DOHH2 (cell line): Measurements from ENCODE around the gene SAMD15.

Experiments used
- EZH2phosphoT487 ChIP-seq: fragments of 200-600 bp; sonication (generic); IDR thresholded peaks from 2 replicates; pipeline ENCODE4 v1.6.1; 2017; ENCODE audit warnings: borderline replicate concordance, mild to moderate bottlenecking, antibody characterized with exemption, low read length, moderate library complexity, mixed read lengths
- TF ChIP-seq, protein P1 (sequence below): fragments of 200-600 bp; sonication (generic); IDR thresholded peaks from one replicate; pipeline ENCODE4 v1.5.1; 2014; ENCODE audit warnings: antibody characterized with exemption, mild to moderate bottlenecking, low read depth, low read length; ENCODE audit not compliant: poor library complexity, severe bottlenecking

- TF ChIP-seq, protein P1, sequence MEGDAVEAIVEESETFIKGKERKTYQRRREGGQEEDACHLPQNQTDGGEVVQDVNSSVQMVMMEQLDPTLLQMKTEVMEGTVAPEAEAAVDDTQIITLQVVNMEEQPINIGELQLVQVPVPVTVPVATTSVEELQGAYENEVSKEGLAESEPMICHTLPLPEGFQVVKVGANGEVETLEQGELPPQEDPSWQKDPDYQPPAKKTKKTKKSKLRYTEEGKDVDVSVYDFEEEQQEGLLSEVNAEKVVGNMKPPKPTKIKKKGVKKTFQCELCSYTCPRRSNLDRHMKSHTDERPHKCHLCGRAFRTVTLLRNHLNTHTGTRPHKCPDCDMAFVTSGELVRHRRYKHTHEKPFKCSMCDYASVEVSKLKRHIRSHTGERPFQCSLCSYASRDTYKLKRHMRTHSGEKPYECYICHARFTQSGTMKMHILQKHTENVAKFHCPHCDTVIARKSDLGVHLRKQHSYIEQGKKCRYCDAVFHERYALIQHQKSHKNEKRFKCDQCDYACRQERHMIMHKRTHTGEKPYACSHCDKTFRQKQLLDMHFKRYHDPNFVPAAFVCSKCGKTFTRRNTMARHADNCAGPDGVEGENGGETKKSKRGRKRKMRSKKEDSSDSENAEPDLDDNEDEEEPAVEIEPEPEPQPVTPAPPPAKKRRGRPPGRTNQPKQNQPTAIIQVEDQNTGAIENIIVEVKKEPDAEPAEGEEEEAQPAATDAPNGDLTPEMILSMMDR: no peak
- TF ChIP-seq EZH2phosphoT487: no peak
These were observed 13.0 kb downstream of the SAMD15 start for GRCh38 chr14:77390188-77390587.
